Keratinocyte (primary cell): ENCODE results near the gene ZZZ3.

ENCODE experiments used
- CTCF ChIP-seq, 3 experiments: IDR thresholded peaks in 1 of 3; conservative IDR thresholded peaks in 1 of 3; optimal IDR thresholded peaks in 1 of 3; 2 replicates in 2 of 3; 3 replicates in 1 of 3; pipeline versions ENCODE3 to v1.5.1; 2011; ENCODE audit warnings: low read length in 3 of 3, mild to moderate bottlenecking in 3 of 3, moderate library complexity in 2 of 3, control low read depth in 1 of 3, inconsistent platforms in 1 of 3; ENCODE audit not compliant: insufficient read depth in 2 of 3; ENCODE audit errors: extremely low read depth in 1 of 3
- EZH2 ChIP-seq: IDR thresholded peaks from one replicate; pipeline ENCODE4 v1.6.1; 2012; ENCODE audit warnings: inconsistent platforms, mild to moderate bottlenecking, low read length, moderate library complexity

GRCh38 chr1:77642196-77642595 lies 40.3 kb downstream of the ZZZ3 start:
- TF ChIP-seq EZH2, result no peak
- TF ChIP-seq CTCF (optimal IDR thresholded peaks at IDR 0.05 in 1 of 3, IDR thresholded peaks at IDR 0.05 in 1 of 3, conservative IDR thresholded peaks at IDR 0.05 in 1 of 3; ENCODE audit: extremely low read depth in 1 of 3, insufficient read depth in 2 of 3, low read length in 3 of 3), result no peak
